Common myeloid progenitor, CD34-positive (primary cell): ENCODE results near the gene FMR1NB. TPM values are rescaled to one million over a fixed set of nuclear protein-coding genes. Genes with fewer than 3 reads are reported as not detected.

Experiments
- CTCF ChIA-PET: fragments of 350-600 bp; sonication (Branson Sonifier 250); formaldehyde crosslinking; loops from one replicate; lab custom pipeline; 2021; ENCODE audit warnings: antibody characterized with exemption; lab: Charles Lee
- POLR2A ChIA-PET: fragments of 350-600 bp; sonication (Branson Sonifier 250); formaldehyde crosslinking; loops from one replicate; lab custom pipeline; 2021; ENCODE audit warnings: antibody characterized with exemption; lab: Charles Lee
- DNase-seq, 3 donors: peaks; one replicate each; pipeline versions ENCODE4 v3.0.0 to v3.0.0-alpha.2; 2013
- H3K27ac ChIP-seq, 2 experiments: 1 replicate in 1 of 2; 2 replicates in 1 of 2; pipeline ENCODE4 v1.7.0; 2013; ENCODE audit warnings: inconsistent platforms in 2 of 2, low read length in 2 of 2, mild to moderate bottlenecking in 2 of 2, low read depth in 1 of 2, moderate library complexity in 1 of 2; ENCODE audit not compliant: severe bottlenecking in 2 of 2, insufficient read depth in 1 of 2, poor library complexity in 1 of 2
- H3K27me3 ChIP-seq, 5 experiments: replicated peaks in 2 of 5; 1 replicate in 3 of 5; 2 replicates in 2 of 5; pipeline versions ENCODE4 v1.6.1 to v1.7.0; 2013; ENCODE audit warnings: low read length in 4 of 5, mild to moderate bottlenecking in 2 of 5, moderate library complexity in 2 of 5, inconsistent platforms in 1 of 5; ENCODE audit not compliant: insufficient read depth in 5 of 5, control insufficient read depth in 4 of 5
- H3K36me3 ChIP-seq, 4 experiments: 1 replicate in 2 of 4; 2 replicates in 2 of 4; pipeline versions ENCODE4 v1.6.1 to v1.7.0; 2013; ENCODE audit warnings: low read length in 3 of 4, control low read depth in 1 of 4, mild to moderate bottlenecking in 1 of 4; ENCODE audit not compliant: control insufficient read depth in 4 of 4, insufficient read depth in 4 of 4
- H3K4me1 ChIP-seq, 4 experiments: 1 replicate in 3 of 4; 2 replicates in 1 of 4; pipeline versions ENCODE4 v1.6.1 to v1.7.1; 2013; ENCODE audit warnings: low read length in 3 of 4, mild to moderate bottlenecking in 3 of 4, control low read depth in 1 of 4, inconsistent platforms in 1 of 4, moderate library complexity in 1 of 4; ENCODE audit not compliant: control insufficient read depth in 4 of 4, insufficient read depth in 4 of 4; ENCODE audit errors: control extremely low read depth in 1 of 4
- H3K4me3 ChIP-seq, 7 experiments: 1 replicate in 4 of 7; 2 replicates in 3 of 7; pipeline versions ENCODE4 v1.5.1 to v1.7.0; 2013; ENCODE audit warnings: mild to moderate bottlenecking in 7 of 7, low read length in 6 of 7, moderate library complexity in 6 of 7, inconsistent platforms in 2 of 7, low read depth in 2 of 7, control low read depth in 1 of 7; ENCODE audit not compliant: insufficient read depth in 4 of 7, control insufficient read depth in 1 of 7; ENCODE audit errors: extremely low read depth in 1 of 7
- H3K9me3 ChIP-seq, 5 experiments: 1 replicate in 4 of 5; 2 replicates in 1 of 5; pipeline versions ENCODE4 v1.6.1 to v1.7.1; 2013; ENCODE audit warnings: low read length in 4 of 5, mild to moderate bottlenecking in 2 of 5, inconsistent platforms in 1 of 5, low read depth in 1 of 5, moderate library complexity in 1 of 5; ENCODE audit not compliant: control insufficient read depth in 4 of 5, insufficient read depth in 2 of 5; ENCODE audit errors: control extremely low read depth in 1 of 5
- WGBS: methylation state at CpG from one replicate; pipeline ENCODE4 v1.1.5; 2013; ENCODE audit not compliant: insufficient coverage; 5-methylcytosine and 5-hydroxymethylcytosine counted together
- polyA plus RNA-seq: library from polyadenylated mRNA; unstranded; fragments of 120-200 nt; gene quantifications from one replicate; pipeline ENCODE4 v1.2.1, GENCODE V29; 2013

FMR1NB gene
- not detected for polyA plus RNA-seq

- no peaks in the 10 kb centered on the region for H3K4me1 ChIP-seq
- no peaks in the 10 kb centered on the region for H3K9me3 ChIP-seq
- no peak within 1 kb of the TSS for H3K27ac ChIP-seq
- DNase-seq = no peak
- no peak within 1 kb of the TSS for H3K4me3 ChIP-seq
- POLR2A ChIA-PET = no interaction called here
- no peaks in the 10 kb centered on the region for H3K36me3 ChIP-seq
- CTCF ChIA-PET = no interaction called here
- 94% methylated on average over 25 of the region's 35 CpGs for WGBS
- H3K27me3 ChIP-seq = no peaks in the 10 kb centered on the region
Observed at GRCh38 chrX:147981038-147981752, at the start of gene FMR1NB. Gene FMR1NB (plus strand): TSS chrX:147981337. CDS start chrX:147981403, 66 bp downstream.

- Histone ChIP-seq H3K4me3 (no peak overlapping the region), H3K36me3 (peaks cover 2 to 36% (median 10%) of the 10 kb centered on the region in 4 experiments), H3K9me3 (no peaks in the 10 kb centered on the region), H3K4me1 (no peaks in the 10 kb centered on the region), H3K27ac (no peak overlapping the region), H3K27me3 (no peaks in the 10 kb centered on the region)
- no peak for DNase-seq
- ChIA-PET POLR2A (no interaction called here), CTCF (interaction anchor here (0.8 kb wide), 1 partner anchor 10 kb away, joined by 6 read pairs; no protein-coding TSS in a partner anchor)
- WGBS = 100% methylated on average over 1 of the region's 1 CpG
Observed at GRCh38 chrX:147933815-147934214, 47.3 kb upstream of the FMR1NB start.

- ChIA-PET CTCF (interaction anchor here (1.0 to 1.3 kb wide), 2 partner anchors 9 kb away, joined by 3 to 4 read pairs; no protein-coding TSS in a partner anchor), POLR2A (no interaction called here)
- 83% methylated on average over 1 of the region's 3 CpGs for WGBS
- Histone ChIP-seq H3K27ac (no peak overlapping the region), H3K4me1 (no peaks in the 10 kb centered on the region), H3K36me3 (peaks cover 0 to 34% (median 6%) of the 10 kb centered on the region in 4 experiments), H3K27me3 (no peaks in the 10 kb centered on the region), H3K4me3 (no peak overlapping the region), H3K9me3 (no peaks in the 10 kb centered on the region)
- DNase-seq = no peak
Observed at GRCh38 chrX:147935156-147935758, 45.9 kb upstream of the FMR1NB start.

- 90% methylated on average over 3 of the region's 5 CpGs for WGBS
- no peaks in the 10 kb centered on the region for H3K27me3 ChIP-seq
- H3K4me1 ChIP-seq = no peaks in the 10 kb centered on the region
- DNase-seq = no peak
- POLR2A ChIA-PET = no interaction called here
- H3K9me3 ChIP-seq = no peaks in the 10 kb centered on the region
- CTCF ChIA-PET = no interaction called here
- no peak overlapping the region for H3K4me3 ChIP-seq
- H3K36me3 ChIP-seq = peaks cover 2 to 39% (median 21%) of the 10 kb centered on the region in 4 experiments
- H3K27ac ChIP-seq = no peak overlapping the region
Observed at GRCh38 chrX:147945286-147945685, 35.9 kb upstream of the FMR1NB start.

- CTCF ChIA-PET = no interaction called here
- POLR2A ChIA-PET = no interaction called here
Observed at GRCh38 chrX:147948531-147948930, 32.6 kb upstream of the FMR1NB start.

GRCh38 chrX:147950352-147950751 is 30.8 kb upstream of the FMR1NB start:
- Histone ChIP-seq H3K36me3 (peaks cover 0 to 15% (median 3%) of the 10 kb centered on the region in 4 experiments), H3K27me3 (no peaks in the 10 kb centered on the region), H3K4me3 (no peak overlapping the region), H3K4me1 (no peaks in the 10 kb centered on the region), H3K27ac (no peak overlapping the region), H3K9me3 (no peaks in the 10 kb centered on the region)
- POLR2A ChIA-PET = no interaction called here
- WGBS = 83% methylated on average over 1 of the region's 1 CpG
- DNase-seq = no peak
- CTCF ChIA-PET = no interaction called here

More at GRCh38 chrX:147948531-147948930, 32.6 kb upstream of the FMR1NB start:
- no peak overlapping the region for H3K27ac ChIP-seq
- H3K9me3 ChIP-seq = no peaks in the 10 kb centered on the region
- no peak for DNase-seq
- H3K36me3 ChIP-seq = peaks cover 0 to 24% (median 13%) of the 10 kb centered on the region in 4 experiments
- H3K27me3 ChIP-seq = no peaks in the 10 kb centered on the region
- WGBS = 100% methylated on average over 3 of the region's 7 CpGs
- no peaks in the 10 kb centered on the region for H3K4me1 ChIP-seq
- H3K4me3 ChIP-seq = no peak overlapping the region

GRCh38 chrX:147953976-147954375 is 27.2 kb upstream of the FMR1NB start:
- Histone ChIP-seq H3K4me3 (no peak overlapping the region), H3K27me3 (no peaks in the 10 kb centered on the region), H3K27ac (no peak overlapping the region), H3K36me3 (no peaks in the 10 kb centered on the region), H3K9me3 (no peaks in the 10 kb centered on the region), H3K4me1 (no peaks in the 10 kb centered on the region)
- peak in 1 of 3 donors; percentile 4 for DNase-seq
- CTCF ChIA-PET = no interaction called here
- POLR2A ChIA-PET = no interaction called here
- WGBS = 80% methylated on average over 1 of the region's 2 CpGs
